GM12878 (cell line): Measurements from ENCODE around the gene CCDC87. TPM values are rescaled to one million over a fixed set of nuclear protein-coding genes. Genes with fewer than 3 reads are reported as not detected.

Source experiments
- ATAC-seq: fragments of 200-7000 bp; cut with Tn5 transposase; 3 replicates; pipeline ENCODE4 v1.9.1; 2020; ENCODE audit warnings: mild to moderate bottlenecking, moderate library complexity
- BruUV-seq: library from RNA; stranded (reverse); fragments of 400-500 nt; replicated peaks from 2 replicates; lab custom pipeline; 2021; lab: Mats Ljungman, UMichigan
- CTCF ChIA-PET: fragments of 300-600 bp; sonication (Branson Sonifier 250); formaldehyde crosslinking; extraction: SDS; loops from one replicate; lab custom pipeline; 2021; ENCODE audit warnings: inconsistent platforms; lab: Yijun Ruan, JAX
- POLR2A ChIA-PET: fragments of 350-600 bp; formaldehyde crosslinking; extraction: SDS; loops from one replicate; lab custom pipeline; 2021; ENCODE audit warnings: inconsistent platforms; lab: Charles Lee
- RAD21 ChIA-PET: fragments of 300-600 bp; sonication (Branson Sonifier 250); formaldehyde crosslinking; loops from one replicate; lab custom pipeline; 2023; ENCODE audit warnings: antibody characterized with exemption; ENCODE audit not compliant: unreplicated experiment; lab: Charles Lee
- SMC1A ChIA-PET: fragments of 300-600 bp; sonication (Branson Sonifier 250); formaldehyde crosslinking; loops from one replicate; lab custom pipeline; 2023; ENCODE audit not compliant: unreplicated experiment, uncharacterized antibody; lab: Charles Lee
- DNase-seq: peaks from one replicate; pipeline ENCODE4 v3.0.0-alpha.2; 2011; ENCODE audit warnings: low read depth, low spot score
- FAIRE-seq: peaks from 3 replicates; lab custom pipeline; 2011; peaks lifted over from hg19 to GRCh38; lab: Jason Lieb, UNC
- H2AFZ ChIP-seq: 2 replicates; pipeline ENCODE4 v1.6.0; 2011; ENCODE audit warnings: low read depth, low read length, control low read depth; ENCODE audit not compliant: control insufficient read depth
- H3K27ac ChIP-seq: 2 replicates; pipeline ENCODE4 v1.5.1; 2011; ENCODE audit warnings: control low read depth; ENCODE audit not compliant: control insufficient read depth, insufficient read depth
- H3K27me3 ChIP-seq, 2 experiments: replicated peaks in 1 of 2; 2 replicates each; pipeline versions ENCODE4 v1.6.0 to v1.6.1; 2011; ENCODE audit warnings: low read length in 1 of 2; ENCODE audit not compliant: control insufficient read depth in 2 of 2, insufficient read depth in 2 of 2
- H3K36me3 ChIP-seq, 2 experiments: 2 replicates each; pipeline ENCODE4 v1.5.1; 2011; ENCODE audit warnings: low read length in 1 of 2; ENCODE audit not compliant: control insufficient read depth in 2 of 2, insufficient read depth in 2 of 2
- H3K4me1 ChIP-seq: 2 replicates; pipeline ENCODE4 v1.6.1; 2011; ENCODE audit warnings: mild to moderate bottlenecking, low read length, moderate library complexity, mixed read lengths; ENCODE audit not compliant: control insufficient read depth, insufficient read depth
- H3K4me2 ChIP-seq: 2 replicates; pipeline ENCODE4 v1.6.0; 2011; ENCODE audit warnings: control low read depth; ENCODE audit not compliant: control insufficient read depth, insufficient read depth
- H3K4me3 ChIP-seq: fragments of 200-600 bp; sonication (generic); 2 replicates; pipeline ENCODE4 v1.5.1; 2016
- H3K79me2 ChIP-seq: 2 replicates; pipeline ENCODE4 v1.6.0; 2011; ENCODE audit warnings: low read length; ENCODE audit not compliant: control insufficient read depth, insufficient read depth
- H3K9ac ChIP-seq: 2 replicates; pipeline ENCODE4 v1.8.0; 2011; ENCODE audit warnings: low read length, control low read depth, mixed read lengths; ENCODE audit not compliant: control insufficient read depth, insufficient read depth
- H3K9me3 ChIP-seq: replicated peaks from 3 replicates; pipeline ENCODE4 v1.5.1; 2011; ENCODE audit warnings: mild to moderate bottlenecking, low read length; ENCODE audit not compliant: control insufficient read depth, insufficient read depth
- H4K20me1 ChIP-seq: 2 replicates; pipeline ENCODE4 v1.6.0; 2011; ENCODE audit not compliant: control insufficient read depth, insufficient read depth
- BCL11A ChIP-seq: IDR thresholded peaks from 2 replicates; pipeline ENCODE4 v1.6.1; 2011; ENCODE audit warnings: low read depth, low read length
- CUX1 ChIP-seq: IDR thresholded peaks from 2 replicates; pipeline ENCODE4 v1.6.1; 2012; ENCODE audit warnings: improper control_type of control experiment, low read depth, low read length; ENCODE audit not compliant: insufficient replicate concordance
- KLF5 ChIP-seq: fragments of 450-650 bp; IDR thresholded peaks from 2 replicates; pipeline ENCODE4 v1.6.1; 2014; ENCODE audit warnings: mild to moderate bottlenecking; ENCODE audit not compliant: partially characterized antibody
- NKRF ChIP-seq: fragments of 450-650 bp; conservative IDR thresholded peaks from 2 replicates; pipeline ENCODE4 v1.6.1; 2017; ENCODE audit warnings: mild to moderate bottlenecking, moderate library complexity
- SMC3 ChIP-seq: IDR thresholded peaks from 2 replicates; pipeline ENCODE4 v1.6.1; 2011; ENCODE audit warnings: low read length, improper control_type of control experiment, borderline replicate concordance
- WGBS: methylation state at CpG from one replicate; pipeline ENCODE4 v1.1.6; 2016; ENCODE audit warnings: low lambda C conversion rate; ENCODE audit not compliant: insufficient replicate concordance, insufficient coverage; ENCODE audit errors: missing lambda C conversion rate; 5-methylcytosine and 5-hydroxymethylcytosine counted together
- in situ Hi-C: fragments of 300-500 bp; cut with MboI; formaldehyde crosslinking; loops from 9 replicates; pipeline ENCODE4 v1.14.3; 2018; ENCODE audit warnings: mixed read lengths
- intact Hi-C: fragments of 100-400 bp; cut with micrococcal nuclease; formaldehyde crosslinking; loops from one replicate; pipeline ENCODE4 v1.14.2; 2022; ENCODE audit not compliant: unreplicated experiment
- polyA plus RNA-seq, 11 experiments: library from polyadenylated mRNA; depleted of rRNA in 4 of 11; unstranded in 6 of 11; stranded (reverse) in 5 of 11; fragments of >200 nt; fragmentation: Nextera tagmentation in 4 of 11; fragmentation: Illumina TruSeq in 1 of 11; extraction: Ambion mirVana in 4 of 11; extraction: Trizol in 1 of 11; gene quantifications; 1 replicate in 1 of 11; 2 replicates in 10 of 11; pipeline versions ENCODE4 v1.2.1 to v1.2.3, GENCODE V29; 2011 to 2016; ENCODE audit warnings: inconsistent platforms in 2 of 11, missing spikeins in 2 of 11, low read depth in 1 of 11
- total RNA-seq, 4 experiments: library from RNA; depleted of rRNA in 3 of 4; stranded (reverse); fragments of >200 nt in 3 of 4; fragmentation: Illumina TruSeq in 1 of 4; extraction: Trizol in 1 of 4; gene quantifications; 2 replicates each; pipeline versions ENCODE4 v1.2.1 to v1.2.3, GENCODE V29; 2013 to 2021
- TF ChIP-seq, protein P1 (sequence below): fragments of 450-650 bp; IDR thresholded peaks from 2 replicates; pipeline ENCODE4 v1.6.1; 2017; ENCODE audit warnings: mild to moderate bottlenecking, moderate library complexity

CCDC87 gene
- total and polyA plus RNA-seq, 10 of the 15 experiments (the other 5 are each of a cell fraction or from before 2014, with no cell fraction given), result 0.02 to 0.17 (median 0.09) TPM; not detected in 3

- TF ChIP-seq, protein P1, sequence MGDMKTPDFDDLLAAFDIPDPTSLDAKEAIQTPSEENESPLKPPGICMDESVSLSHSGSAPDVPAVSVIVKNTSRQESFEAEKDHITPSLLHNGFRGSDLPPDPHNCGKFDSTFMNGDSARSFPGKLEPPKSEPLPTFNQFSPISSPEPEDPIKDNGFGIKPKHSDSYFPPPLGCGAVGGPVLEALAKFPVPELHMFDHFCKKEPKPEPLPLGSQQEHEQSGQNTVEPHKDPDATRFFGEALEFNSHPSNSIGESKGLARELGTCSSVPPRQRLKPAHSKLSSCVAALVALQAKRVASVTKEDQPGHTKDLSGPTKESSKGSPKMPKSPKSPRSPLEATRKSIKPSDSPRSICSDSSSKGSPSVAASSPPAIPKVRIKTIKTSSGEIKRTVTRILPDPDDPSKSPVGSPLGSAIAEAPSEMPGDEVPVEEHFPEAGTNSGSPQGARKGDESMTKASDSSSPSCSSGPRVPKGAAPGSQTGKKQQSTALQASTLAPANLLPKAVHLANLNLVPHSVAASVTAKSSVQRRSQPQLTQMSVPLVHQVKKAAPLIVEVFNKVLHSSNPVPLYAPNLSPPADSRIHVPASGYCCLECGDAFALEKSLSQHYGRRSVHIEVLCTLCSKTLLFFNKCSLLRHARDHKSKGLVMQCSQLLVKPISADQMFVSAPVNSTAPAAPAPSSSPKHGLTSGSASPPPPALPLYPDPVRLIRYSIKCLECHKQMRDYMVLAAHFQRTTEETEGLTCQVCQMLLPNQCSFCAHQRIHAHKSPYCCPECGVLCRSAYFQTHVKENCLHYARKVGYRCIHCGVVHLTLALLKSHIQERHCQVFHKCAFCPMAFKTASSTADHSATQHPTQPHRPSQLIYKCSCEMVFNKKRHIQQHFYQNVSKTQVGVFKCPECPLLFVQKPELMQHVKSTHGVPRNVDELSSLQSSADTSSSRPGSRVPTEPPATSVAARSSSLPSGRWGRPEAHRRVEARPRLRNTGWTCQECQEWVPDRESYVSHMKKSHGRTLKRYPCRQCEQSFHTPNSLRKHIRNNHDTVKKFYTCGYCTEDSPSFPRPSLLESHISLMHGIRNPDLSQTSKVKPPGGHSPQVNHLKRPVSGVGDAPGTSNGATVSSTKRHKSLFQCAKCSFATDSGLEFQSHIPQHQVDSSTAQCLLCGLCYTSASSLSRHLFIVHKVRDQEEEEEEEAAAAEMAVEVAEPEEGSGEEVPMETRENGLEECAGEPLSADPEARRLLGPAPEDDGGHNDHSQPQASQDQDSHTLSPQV, result no peak
- TF ChIP-seq SMC3 (no peak), KLF5 (no peak), NKRF (no peak), CUX1 (no peak), BCL11A (no peak)
- BruUV-seq, result no TSS peak
- Histone ChIP-seq H3K79me2 (peaks cover 91% of the 10 kb centered on the region), H3K27me3 (no peaks in the 10 kb centered on the region), H4K20me1 (peaks cover 20% of the 10 kb centered on the region), H2AFZ (no peak overlapping the region), H3K4me2 (no peak overlapping the region), H3K9me3 (no peaks in the 10 kb centered on the region), H3K4me1 (no peaks in the 10 kb centered on the region), H3K9ac (no peak overlapping the region), H3K27ac (no peak overlapping the region), H3K4me3 (no peak overlapping the region), H3K36me3 (peaks cover 51 to 67% of the 10 kb centered on the region in 2 experiments)
- ChIA-PET SMC1A (no interaction called here), POLR2A (no interaction called here), RAD21 (no interaction called here), CTCF (no interaction called here)
- 96% methylated on average over 25 of the region's 25 CpGs for WGBS
- FAIRE-seq, result no peak
- intact Hi-C loops (no loop called here), in situ Hi-C loops (no loop called here)
- no peak for ATAC-seq
- no peak for DNase-seq
Observed at GRCh38 chr11:66626382-66626781, 33.5 kb upstream of the CCDC87 start.
